Tibial nerve (tissue), 4 donors: ENCODE measurements around the gene MRPS2.

Source experiments
- EP300 ChIP-seq, 2 donors: sonication (generic); formaldehyde crosslinking; IDR thresholded peaks; one replicate each; pipeline ENCODE4 v1.6.1; 2017; ENCODE audit warnings: antibody characterized with exemption in 2 of 2, mild to moderate bottlenecking in 1 of 2
- POLR2A ChIP-seq, 2 donors: fragments of 450-650 bp; IDR thresholded peaks; one replicate each; pipeline ENCODE4 v1.6.1; 2017; ENCODE audit warnings: antibody characterized with exemption in 2 of 2, mild to moderate bottlenecking in 2 of 2, moderate library complexity in 2 of 2
- TF ChIP-seq, protein P1 (sequence below), 5 experiments: fragments of 200-600 bp in 3 of 5; fragments of 450-650 bp in 2 of 5; sonication (generic) in 3 of 5; IDR thresholded peaks; one replicate each; pipeline ENCODE4 v1.5.1; 2016 to 2019; ENCODE audit warnings: antibody characterized with exemption in 5 of 5, mild to moderate bottlenecking in 3 of 5, moderate library complexity in 2 of 5

- TF ChIP-seq, protein P1, sequence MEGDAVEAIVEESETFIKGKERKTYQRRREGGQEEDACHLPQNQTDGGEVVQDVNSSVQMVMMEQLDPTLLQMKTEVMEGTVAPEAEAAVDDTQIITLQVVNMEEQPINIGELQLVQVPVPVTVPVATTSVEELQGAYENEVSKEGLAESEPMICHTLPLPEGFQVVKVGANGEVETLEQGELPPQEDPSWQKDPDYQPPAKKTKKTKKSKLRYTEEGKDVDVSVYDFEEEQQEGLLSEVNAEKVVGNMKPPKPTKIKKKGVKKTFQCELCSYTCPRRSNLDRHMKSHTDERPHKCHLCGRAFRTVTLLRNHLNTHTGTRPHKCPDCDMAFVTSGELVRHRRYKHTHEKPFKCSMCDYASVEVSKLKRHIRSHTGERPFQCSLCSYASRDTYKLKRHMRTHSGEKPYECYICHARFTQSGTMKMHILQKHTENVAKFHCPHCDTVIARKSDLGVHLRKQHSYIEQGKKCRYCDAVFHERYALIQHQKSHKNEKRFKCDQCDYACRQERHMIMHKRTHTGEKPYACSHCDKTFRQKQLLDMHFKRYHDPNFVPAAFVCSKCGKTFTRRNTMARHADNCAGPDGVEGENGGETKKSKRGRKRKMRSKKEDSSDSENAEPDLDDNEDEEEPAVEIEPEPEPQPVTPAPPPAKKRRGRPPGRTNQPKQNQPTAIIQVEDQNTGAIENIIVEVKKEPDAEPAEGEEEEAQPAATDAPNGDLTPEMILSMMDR (IDR thresholded peaks at IDR 0.05) = no peak
- TF ChIP-seq POLR2A (IDR thresholded peaks at IDR 0.05) (no peak), EP300 (IDR thresholded peaks at IDR 0.05) (no peak)
Measured at GRCh38 chr9:135552698-135553171, 52.3 kb downstream of the MRPS2 start.
